IMR-90 (cell line): ENCODE results near the gene ITPKB. TPM values are rescaled to one million over a fixed set of nuclear protein-coding genes. Genes with fewer than 3 reads are reported as not detected.

ENCODE experiments used
- ATAC-seq: fragments of 200-7000 bp; cut with Tn5 transposase; 2 replicates; pipeline ENCODE4 v1.9.1; 2020; ENCODE audit warnings: low read depth, mild to moderate bottlenecking, moderate library complexity
- BruUV-seq: library from RNA; stranded (reverse); fragments of 400-500 nt; replicated peaks from 2 replicates; lab custom pipeline; 2021; lab: Mats Ljungman, UMichigan
- CTCF ChIA-PET: fragments of 300-600 bp; formaldehyde crosslinking; extraction: SDS; loops from one replicate; lab custom pipeline; 2021; ENCODE audit warnings: antibody characterized with exemption; lab: Yijun Ruan, JAX
- POLR2A ChIA-PET: fragments of 300-600 bp; sonication (Branson Sonifier 250); formaldehyde crosslinking; loops from one replicate; lab custom pipeline; 2022; ENCODE audit warnings: antibody characterized with exemption; ENCODE audit not compliant: unreplicated experiment; lab: Charles Lee
- DNase-seq: peaks from one replicate; pipeline ENCODE4 v3.0.0; 2013
- H2AFZ ChIP-seq: replicated peaks from 2 replicates; pipeline ENCODE3; 2013; ENCODE audit warnings: low read length, mild to moderate bottlenecking; ENCODE audit not compliant: poor library complexity
- H2AK5ac ChIP-seq: 2 replicates; pipeline ENCODE4 v1.6.1; 2013; ENCODE audit warnings: low read depth, low read length, inconsistent platforms
- H2AK9ac ChIP-seq: replicated peaks from 2 replicates; pipeline ENCODE3; 2013; ENCODE audit warnings: mild to moderate bottlenecking, low read depth, low read length, moderate library complexity; ENCODE audit not compliant: poor library complexity
- H2BK120ac ChIP-seq: 2 replicates; pipeline ENCODE4 v1.6.1; 2013; ENCODE audit warnings: low read depth, low read length, inconsistent platforms
- H2BK15ac ChIP-seq: 3 replicates; pipeline ENCODE4 v1.6.1; 2013; ENCODE audit warnings: low read depth, low read length, inconsistent platforms
- H2BK20ac ChIP-seq: 2 replicates; pipeline ENCODE4 v1.6.1; 2013; ENCODE audit warnings: low read depth, mild to moderate bottlenecking, inconsistent platforms, low read length, moderate library complexity
- H2BK5ac ChIP-seq: 2 replicates; pipeline ENCODE4 v1.6.1; 2013; ENCODE audit warnings: mild to moderate bottlenecking, low read depth, low read length, inconsistent platforms; ENCODE audit not compliant: poor library complexity, severe bottlenecking
- H3K14ac ChIP-seq: replicated peaks from 2 replicates; pipeline ENCODE4 v1.6.1; 2013; ENCODE audit warnings: low read depth, low read length, inconsistent platforms
- H3K18ac ChIP-seq: 2 replicates; pipeline ENCODE4 v1.6.1; 2013; ENCODE audit warnings: low read depth, low read length, control low read depth
- H3K23ac ChIP-seq: 2 replicates; pipeline ENCODE4 v1.6.1; 2013; ENCODE audit warnings: low read depth, low read length, inconsistent platforms
- H3K27ac ChIP-seq: 2 replicates; pipeline ENCODE4 v1.5.1; 2013; ENCODE audit warnings: mild to moderate bottlenecking, control low read depth, low read length; ENCODE audit not compliant: insufficient read depth
- H3K27me3 ChIP-seq: 2 replicates; pipeline ENCODE4 v1.6.1; 2013; ENCODE audit warnings: low read length; ENCODE audit not compliant: control insufficient read depth, insufficient read depth
- H3K36me3 ChIP-seq: 2 replicates; pipeline ENCODE4 v1.6.1; 2013; ENCODE audit warnings: low read length, mixed read lengths; ENCODE audit not compliant: control insufficient read depth, insufficient read depth
- H3K4ac ChIP-seq: 2 replicates; pipeline ENCODE4 v1.6.1; 2013; ENCODE audit warnings: low read depth, low read length, inconsistent platforms
- H3K4me1 ChIP-seq: 2 replicates; pipeline ENCODE4 v1.6.1; 2013; ENCODE audit warnings: low read length, mixed read lengths; ENCODE audit not compliant: control insufficient read depth, insufficient read depth
- H3K4me2 ChIP-seq: 2 replicates; pipeline ENCODE4 v1.6.1; 2013; ENCODE audit warnings: low read depth, mild to moderate bottlenecking, control low read depth, low read length, moderate library complexity
- H3K4me3 ChIP-seq: 2 replicates; pipeline ENCODE4 v1.5.1; 2013; ENCODE audit warnings: low read depth, mild to moderate bottlenecking, control low read depth, low read length, moderate library complexity; ENCODE audit not compliant: insufficient read depth
- H3K56ac ChIP-seq: 2 replicates; pipeline ENCODE4 v1.6.1; 2013; ENCODE audit warnings: low read length, inconsistent platforms; ENCODE audit not compliant: insufficient read depth; ENCODE audit errors: extremely low read depth
- H3K79me1 ChIP-seq, 2 experiments: 2 replicates each; pipeline ENCODE4 v1.6.1; 2013; ENCODE audit warnings: low read length in 2 of 2, inconsistent platforms in 1 of 2, low read depth in 1 of 2
- H3K9ac ChIP-seq: 2 replicates; pipeline ENCODE4 v1.6.1; 2013; ENCODE audit warnings: low read depth, low read length, control low read depth
- H3K9me1 ChIP-seq: 2 replicates; pipeline ENCODE4 v1.6.1; 2013; ENCODE audit warnings: low read length, inconsistent platforms; ENCODE audit not compliant: insufficient read depth
- H3K9me3 ChIP-seq: 2 replicates; pipeline ENCODE4 v1.6.1; 2013; ENCODE audit warnings: low read length; ENCODE audit not compliant: control insufficient read depth, insufficient read depth
- H4K20me1 ChIP-seq: 2 replicates; pipeline ENCODE4 v1.6.1; 2013; ENCODE audit warnings: low read length, inconsistent platforms; ENCODE audit not compliant: insufficient read depth
- H4K5ac ChIP-seq: 2 replicates; pipeline ENCODE4 v1.6.1; 2013; ENCODE audit warnings: mild to moderate bottlenecking, low read depth, low read length, control low read depth
- H4K8ac ChIP-seq, 2 experiments: 2 replicates each; pipeline ENCODE4 v1.6.1; 2013; ENCODE audit warnings: low read depth in 2 of 2, low read length in 2 of 2, control low read depth in 1 of 2, inconsistent platforms in 1 of 2
- H4K91ac ChIP-seq: 2 replicates; pipeline ENCODE4 v1.6.1; 2013; ENCODE audit warnings: low read depth, low read length, inconsistent platforms; ENCODE audit not compliant: insufficient read depth
- CHD1 ChIP-seq: IDR thresholded peaks from 2 replicates; pipeline ENCODE4 v1.6.1; 2012; ENCODE audit warnings: low read depth, low read length, improper control_type of control experiment
- WGBS, 2 experiments: methylation state at CpG; one replicate each; pipeline versions ENCODE4 v1.1.5 to v1.1.7; 2013; ENCODE audit warnings: missing lambda C conversion rate in 2 of 2; ENCODE audit not compliant: insufficient read length in 1 of 2; ENCODE audit errors: extremely low coverage in 2 of 2; 5-methylcytosine and 5-hydroxymethylcytosine counted together
- dilution Hi-C: fragments of 300-500 bp; cut with HindIII; formaldehyde crosslinking; loops from one replicate; pipeline ENCODE4 v1.14.3; 2018; ENCODE audit warnings: low sequenced_read_pairs; ENCODE audit not compliant: unreplicated experiment
- in situ Hi-C: fragments of 300-500 bp; cut with MboI; formaldehyde crosslinking; loops from 3 replicates; pipeline ENCODE4 v1.14.3; 2019; ENCODE audit warnings: low sequenced_read_pairs, inconsistent platforms, mixed read lengths
- intact Hi-C: fragments of 100-400 bp; cut with micrococcal nuclease; formaldehyde crosslinking; loops from 2 replicates; pipeline ENCODE4 v1.10.0; 2022
- polyA plus RNA-seq, 3 experiments: library from polyadenylated mRNA; depleted of rRNA; stranded (reverse); fragments of >200 nt; gene quantifications; 2 replicates each; pipeline ENCODE4 v1.2.3, GENCODE V29; 2012; ENCODE audit warnings: low replicate concordance in 1 of 3
- total RNA-seq: library from RNA; depleted of rRNA; stranded (reverse); fragments of >200 nt; gene quantifications from 2 replicates; pipeline ENCODE4 v1.2.3, GENCODE V29; 2012
- TF ChIP-seq, protein P1 (sequence below): fragments of 150-350 bp; IDR thresholded peaks from 2 replicates; pipeline ENCODE4 v1.6.1; 2016; ENCODE audit warnings: low read depth, mild to moderate bottlenecking, low read length, moderate library complexity, borderline replicate concordance

ITPKB gene
- total and polyA plus RNA-seq, 2 of the 4 experiments (the other 2 are of a cell fraction) = 0.72 to 1.4 TPM

DNA sequence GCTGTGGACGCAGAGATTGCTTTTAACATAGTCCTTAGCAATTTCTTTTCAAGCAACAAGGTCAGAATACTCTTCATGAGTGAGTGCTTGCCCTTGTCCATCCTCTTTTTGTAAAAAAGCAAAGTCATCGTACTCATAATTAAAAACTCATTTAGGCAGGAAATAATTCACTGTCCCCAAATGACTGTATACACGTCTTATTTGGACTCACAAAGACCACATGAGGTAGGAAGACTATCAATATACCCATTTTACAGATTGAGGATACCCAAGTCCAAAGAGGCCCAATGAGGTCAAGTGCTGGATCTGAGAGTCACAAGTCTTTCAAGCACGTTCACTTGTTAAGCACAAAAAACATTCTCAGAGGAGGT is 13.2 kb downstream of the ITPKB start:
- CTCF ChIA-PET = interaction anchor here (0.6 kb wide), 1 partner anchor 14 kb away, joined by 3 read pairs; no protein-coding TSS in a partner anchor
- ATAC-seq = no peak

More for the DNA sequence above, 13.2 kb downstream of the ITPKB start:
- Histone ChIP-seq H3K27me3 (no peaks in the 10 kb centered on the region), H3K14ac (no peak overlapping the region), H3K18ac (no peak overlapping the region), H3K36me3 (0 out of 2 replicates have a peak, but pooled peaks cover 1% of the 10 kb centered on the region), H3K4me2 (no peak overlapping the region), H4K20me1 (no peaks in the 10 kb centered on the region), H4K5ac (no peak overlapping the region), H4K8ac (no peak overlapping the region), H3K9ac (no peak overlapping the region), H3K9me1 (peaks cover 8% of the 10 kb centered on the region; the same call in 1 of the 2 replicates), H2BK15ac (no peak overlapping the region), H2BK20ac (no peak overlapping the region), H2BK5ac (no peak overlapping the region), H3K27ac (no peak overlapping the region), H2AK9ac (no peak overlapping the region), H3K79me1 (no peaks in the 10 kb centered on the region), H2BK120ac (no peak overlapping the region), H3K9me3 (no peaks in the 10 kb centered on the region), H3K56ac (no peak overlapping the region), H3K4me1 (peaks cover 9% of the 10 kb centered on the region; the same call in 1 of the 2 replicates), H2AK5ac (no peak overlapping the region), H3K4me3 (no peak overlapping the region), H3K4ac (no peak overlapping the region), H3K23ac (no peak overlapping the region), H4K91ac (no peak overlapping the region), H2AFZ (no peak overlapping the region)
- POLR2A ChIA-PET = no interaction called here
- no peak for DNase-seq
- no TSS peak for BruUV-seq
- intact Hi-C loops = no loop called here
- in situ Hi-C loops = no loop called here
- dilution Hi-C loops = no loop called here
- WGBS, 2 experiments = 86% methylated on average over 2 of the region's 4 CpGs; no CpG with 5 or more reads in 1 of the 2 experiments
- TF ChIP-seq CHD1 = no peak
- TF ChIP-seq, protein P1, sequence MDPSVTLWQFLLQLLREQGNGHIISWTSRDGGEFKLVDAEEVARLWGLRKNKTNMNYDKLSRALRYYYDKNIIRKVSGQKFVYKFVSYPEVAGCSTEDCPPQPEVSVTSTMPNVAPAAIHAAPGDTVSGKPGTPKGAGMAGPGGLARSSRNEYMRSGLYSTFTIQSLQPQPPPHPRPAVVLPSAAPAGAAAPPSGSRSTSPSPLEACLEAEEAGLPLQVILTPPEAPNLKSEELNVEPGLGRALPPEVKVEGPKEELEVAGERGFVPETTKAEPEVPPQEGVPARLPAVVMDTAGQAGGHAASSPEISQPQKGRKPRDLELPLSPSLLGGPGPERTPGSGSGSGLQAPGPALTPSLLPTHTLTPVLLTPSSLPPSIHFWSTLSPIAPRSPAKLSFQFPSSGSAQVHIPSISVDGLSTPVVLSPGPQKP = no peak
